G401 (cell line): ENCODE results near the gene ATF6. TPM values are rescaled to one million over a fixed set of nuclear protein-coding genes. Genes with fewer than 3 reads are reported as not detected.
"Not testable (repeated sequence)": the region's sequence is repeated elsewhere in the genome, so short reads cannot be mapped to it uniquely, and the experiment has no call there.

Experiments
- DNase-seq: peaks from one replicate; pipeline ENCODE4 v3.0.0-alpha.2; 2015; ENCODE audit warnings: low spot score
- in situ Hi-C: cut with HindIII; loops from 2 replicates; pipeline ENCODE4 v1.10.0; 2016; ENCODE audit warnings: low sequenced_read_pairs, mixed read lengths
- total RNA-seq: library from RNA; depleted of rRNA; stranded (reverse); fragments of >200 nt; shearing (Covaris generic); gene quantifications from 2 replicates; pipeline ENCODE4 v1.2.3, GENCODE V29; 2014

The ATF6 gene
- total RNA-seq, 1 experiment from 2014 or later = 15.2 TPM

DNA sequence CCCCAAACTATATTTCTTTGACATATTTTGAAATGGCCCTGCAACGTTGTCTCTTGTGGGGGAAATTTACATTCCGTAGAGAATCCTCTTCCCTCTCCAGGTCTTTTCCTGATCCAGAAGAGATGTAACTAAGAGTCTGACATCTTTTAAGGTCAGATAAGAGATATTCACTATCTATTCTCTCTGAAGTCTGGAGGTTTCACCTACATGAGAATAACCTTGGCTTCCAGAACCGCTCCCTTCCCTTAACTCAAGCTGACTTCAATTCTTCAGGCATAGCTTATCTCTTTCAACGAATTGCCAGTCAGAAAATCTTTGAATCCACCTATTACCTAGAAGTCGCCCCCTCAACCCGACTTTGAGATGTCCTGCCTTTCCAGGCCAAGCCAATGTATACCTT, 34.9 kb upstream of the ATF6 start:
- in situ Hi-C loops = no loop called here
- DNase-seq = no peak

DNA sequence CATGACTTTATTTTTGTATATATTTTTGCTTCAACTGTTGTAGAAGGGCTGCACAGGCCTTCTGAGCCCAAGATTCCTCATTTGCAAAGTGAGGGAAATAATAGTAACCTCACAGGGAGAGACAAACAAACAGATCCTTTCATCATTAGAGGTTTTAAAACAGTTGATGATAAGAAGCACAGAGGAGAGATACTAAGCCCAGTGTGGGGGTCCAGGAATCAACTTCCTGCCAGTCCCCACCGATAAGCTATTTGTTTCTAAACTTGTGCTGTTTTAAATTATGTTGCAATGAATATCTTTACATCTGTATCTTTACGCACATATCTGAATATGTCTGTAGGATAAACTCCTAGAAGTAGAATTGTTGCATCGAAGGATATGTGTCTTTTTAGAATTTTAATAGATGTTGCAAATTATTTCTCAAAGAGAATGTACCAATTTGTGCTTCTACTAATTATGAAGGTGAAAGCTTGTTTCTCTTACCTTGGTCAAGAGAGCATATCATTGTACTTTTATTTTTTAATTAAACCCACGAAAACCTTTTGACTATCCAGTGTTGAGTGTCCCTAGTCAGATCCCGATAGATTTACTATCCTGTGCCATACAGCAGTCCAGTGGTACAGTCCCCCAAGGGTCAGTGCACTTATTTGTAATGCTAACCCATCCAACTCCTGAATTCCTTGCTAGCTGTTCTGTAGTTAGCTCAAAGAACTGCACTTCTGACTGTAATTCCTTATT, 34.0 kb upstream of the ATF6 start:
- no peak for DNase-seq
- in situ Hi-C loops = no loop called here

DNA sequence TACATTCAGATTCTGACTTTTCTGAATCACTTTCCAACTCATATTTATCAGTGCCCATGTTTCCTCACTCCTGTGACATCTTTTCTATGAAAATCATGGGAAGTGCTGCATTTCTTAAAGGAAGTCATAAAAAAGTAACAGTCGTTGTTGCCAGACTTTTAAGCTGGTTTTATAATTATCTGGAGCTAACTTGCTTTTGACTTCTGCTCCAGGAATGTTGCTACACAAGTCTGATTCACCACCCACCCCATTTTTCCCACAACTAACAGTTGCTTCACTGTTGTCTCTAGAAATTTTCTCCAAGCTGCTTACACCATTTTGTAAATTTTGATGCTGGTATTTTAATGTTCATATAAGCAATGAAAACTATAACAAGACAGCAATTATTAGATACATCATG, 32.6 kb upstream of the ATF6 start:
- in situ Hi-C loops = no loop called here
- DNase-seq = no peak

DNA sequence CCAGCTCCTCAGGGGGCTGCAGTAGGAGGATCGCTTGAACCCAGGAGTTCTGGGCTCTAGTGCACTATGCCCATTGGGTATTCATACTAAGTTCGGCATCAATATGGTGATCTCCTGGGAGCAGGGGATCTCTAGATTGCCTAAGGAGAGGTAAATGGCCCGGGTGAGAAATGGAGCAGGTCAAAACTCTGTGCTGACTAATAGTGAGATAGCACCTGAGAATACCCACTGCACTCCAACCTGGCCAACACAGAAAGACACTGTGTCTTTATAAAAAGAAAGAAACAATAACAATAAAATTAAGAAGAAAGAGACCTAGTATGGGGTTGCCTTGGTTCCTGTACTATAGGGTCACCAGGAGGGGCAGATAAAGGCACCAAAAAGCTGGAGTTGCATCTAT, 30.3 kb upstream of the ATF6 start:
- in situ Hi-C loops = no loop called here
- no peak for DNase-seq

DNA sequence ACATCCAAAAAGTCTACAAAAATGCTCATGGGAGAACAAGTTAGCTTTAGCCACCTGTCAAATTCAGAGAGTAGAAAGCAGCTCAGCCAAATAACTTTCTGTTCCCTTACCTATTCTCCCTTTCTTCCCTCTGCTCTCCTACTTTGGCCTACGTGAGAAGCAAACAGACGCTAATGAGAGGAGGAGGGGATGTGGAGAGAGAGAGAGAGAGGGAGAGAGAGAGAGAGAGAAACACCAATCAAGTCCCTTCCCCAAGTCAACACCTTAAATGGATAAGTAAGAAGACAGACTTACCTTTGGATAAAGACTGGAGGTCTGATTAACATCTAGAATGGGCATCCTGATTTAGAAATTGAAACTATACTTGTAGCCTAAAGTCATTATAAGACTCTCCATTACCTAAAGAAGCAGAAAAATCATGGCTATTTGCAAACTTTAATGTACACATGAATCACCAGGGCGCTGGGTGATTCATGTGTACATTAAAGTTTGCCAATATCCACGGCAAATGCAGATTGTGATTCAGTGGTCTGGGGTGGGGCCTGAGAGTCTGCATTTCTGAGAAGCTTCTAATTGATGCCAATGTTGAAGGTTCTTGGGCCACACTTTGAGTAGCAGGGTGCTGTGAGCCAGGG, 29.7 kb upstream of the ATF6 start:
- in situ Hi-C loops = no loop called here
- no peak for DNase-seq

DNA sequence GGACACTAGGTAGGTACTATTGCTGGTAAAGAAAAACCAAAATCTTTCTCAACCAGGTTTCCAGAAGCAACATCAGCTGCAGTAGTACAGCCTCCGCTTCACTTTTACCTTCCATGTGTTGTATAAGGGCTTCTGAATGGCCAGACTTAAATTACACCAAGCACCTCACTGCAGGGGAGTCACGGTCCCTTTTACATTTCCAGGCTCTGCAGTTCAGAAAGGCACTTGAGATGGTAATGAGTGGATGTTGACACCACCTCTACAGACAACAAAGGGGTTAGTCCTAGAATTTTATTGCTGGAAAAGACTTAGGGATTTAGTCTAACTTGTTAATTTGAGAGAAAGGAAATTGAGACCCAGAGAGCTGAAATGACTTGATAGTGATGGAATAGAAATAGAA, 28.5 kb upstream of the ATF6 start:
- DNase-seq = no peak
- in situ Hi-C loops = no loop called here

DNA sequence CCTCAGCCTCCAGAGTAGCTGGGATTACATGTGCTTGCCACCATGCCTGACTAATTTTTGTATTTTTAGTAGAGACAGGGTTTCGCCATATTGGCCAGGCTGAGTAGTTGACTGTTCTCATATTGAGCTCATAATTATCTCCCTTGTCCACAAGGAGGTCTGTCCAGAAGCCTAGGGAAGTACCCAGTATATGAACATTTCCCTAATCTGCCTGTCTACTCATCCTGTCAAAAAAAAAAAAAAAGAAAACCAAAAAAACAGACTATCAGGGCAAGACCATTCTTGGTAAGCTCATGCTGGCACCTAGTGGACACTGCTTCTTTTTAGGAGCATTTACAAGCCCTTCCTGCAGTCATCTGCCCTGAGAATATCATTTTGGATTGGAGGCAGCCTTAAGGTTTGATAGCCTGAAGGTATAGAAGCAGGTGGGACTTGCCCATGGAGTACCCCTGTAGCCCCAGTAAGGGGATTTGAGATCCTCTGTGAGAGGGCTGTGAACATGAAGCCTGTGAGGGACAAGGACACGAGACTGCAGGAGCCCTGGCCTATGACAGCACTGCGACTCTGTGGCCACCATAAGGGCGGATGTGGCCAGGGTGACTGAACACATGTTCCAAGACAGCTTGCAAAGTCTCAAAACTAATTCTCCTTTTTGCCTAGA, 27.4 kb upstream of the ATF6 start:
- DNase-seq = peak; percentile 27

DNA sequence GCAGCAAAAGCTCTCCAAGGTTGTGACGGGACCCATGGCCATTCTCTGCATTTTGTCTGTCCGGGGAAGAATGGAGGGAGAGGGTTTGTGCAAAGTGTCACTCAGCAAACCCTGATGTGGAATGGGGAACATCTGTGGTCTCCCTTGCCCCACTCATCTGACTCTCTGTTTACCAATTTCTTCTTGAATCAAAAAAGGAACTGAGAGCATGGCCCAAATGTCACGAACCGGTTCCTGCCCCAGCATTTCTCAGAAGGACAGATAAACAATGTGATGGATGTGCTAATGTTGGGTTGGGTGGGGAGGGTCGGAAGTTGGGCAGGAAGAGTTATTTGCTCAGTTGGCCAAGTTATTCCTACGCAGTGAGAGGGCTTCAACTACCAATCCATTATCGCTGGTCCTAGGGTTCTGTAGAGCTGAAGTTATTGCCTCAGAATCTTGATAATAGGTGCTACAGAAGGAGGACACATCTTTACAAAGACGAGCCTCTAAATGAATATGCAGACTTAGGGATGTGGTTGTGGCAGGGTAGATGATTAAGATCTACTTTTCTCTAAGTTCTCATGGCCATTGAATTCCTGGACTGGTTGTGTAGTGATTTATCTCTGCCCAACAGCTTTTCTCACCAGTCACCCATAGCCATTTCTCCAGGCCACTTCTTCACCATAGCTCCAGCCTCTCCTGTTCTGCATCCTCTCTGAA, 26.1 kb upstream of the ATF6 start:
- in situ Hi-C loops = no loop called here
- DNase-seq = no peak

More for the DNA sequence above, 27.4 kb upstream of the ATF6 start:
- in situ Hi-C loops = no loop called here

DNA sequence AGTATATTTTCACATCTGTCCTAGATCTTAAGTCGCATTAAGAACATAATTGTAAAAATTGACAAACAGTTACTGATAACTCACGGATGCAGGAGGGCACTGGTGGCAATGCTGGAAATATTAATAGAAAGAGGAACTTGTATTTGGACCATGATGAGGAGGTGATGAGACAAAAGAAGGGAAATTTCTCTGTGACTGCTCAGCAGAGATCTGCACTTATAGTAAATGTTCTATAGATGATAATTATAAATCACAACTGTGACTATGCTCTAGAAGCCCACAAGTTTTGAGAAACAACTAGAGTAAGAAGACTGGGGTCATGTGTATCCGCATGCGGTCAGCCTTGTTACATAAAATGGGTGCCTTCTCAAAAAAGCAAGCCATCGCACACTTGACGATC, 25.2 kb upstream of the ATF6 start:
- in situ Hi-C loops = no loop called here
- DNase-seq = no peak

DNA sequence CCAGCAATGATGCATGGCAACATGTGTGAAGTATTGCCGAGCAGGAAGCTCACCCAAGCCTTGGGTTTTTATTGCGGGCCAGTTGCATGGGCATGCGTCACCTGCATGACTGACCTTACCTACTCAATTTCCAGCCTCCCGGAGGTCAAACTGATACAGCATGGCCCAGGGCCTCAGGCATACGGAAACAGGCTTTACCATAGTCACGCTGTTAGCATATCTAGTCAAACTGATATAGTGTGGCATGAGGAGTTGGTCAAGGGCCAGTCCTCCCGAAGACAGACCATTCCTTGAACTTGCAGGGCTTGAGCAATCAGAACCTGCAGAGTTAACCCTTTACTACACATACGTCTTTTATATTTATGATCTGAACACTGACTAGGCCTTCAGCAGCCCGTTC, 22.9 kb upstream of the ATF6 start:
- no peak for DNase-seq
- in situ Hi-C loops = no loop called here

DNA sequence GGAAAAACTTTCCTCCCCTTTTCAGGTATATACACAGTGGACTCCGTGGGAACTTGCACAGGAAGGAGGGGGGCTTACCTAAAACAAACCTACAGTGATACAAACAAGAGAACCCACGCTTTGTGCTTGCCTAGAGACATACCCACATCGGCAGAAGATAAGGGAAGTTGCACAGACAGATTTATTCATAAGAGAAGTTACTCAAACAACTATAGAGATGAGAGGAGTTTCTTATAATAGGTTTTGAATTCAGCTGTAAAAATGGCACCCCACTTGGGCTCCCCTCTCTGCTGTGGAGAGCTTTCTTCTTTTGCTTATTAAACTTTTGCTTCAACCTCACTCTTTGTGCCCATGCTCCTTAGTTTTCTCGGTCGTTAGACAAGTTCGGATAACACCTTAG, 18.3 kb upstream of the ATF6 start:
- in situ Hi-C loops = no loop called here
- DNase-seq = no peak

DNA sequence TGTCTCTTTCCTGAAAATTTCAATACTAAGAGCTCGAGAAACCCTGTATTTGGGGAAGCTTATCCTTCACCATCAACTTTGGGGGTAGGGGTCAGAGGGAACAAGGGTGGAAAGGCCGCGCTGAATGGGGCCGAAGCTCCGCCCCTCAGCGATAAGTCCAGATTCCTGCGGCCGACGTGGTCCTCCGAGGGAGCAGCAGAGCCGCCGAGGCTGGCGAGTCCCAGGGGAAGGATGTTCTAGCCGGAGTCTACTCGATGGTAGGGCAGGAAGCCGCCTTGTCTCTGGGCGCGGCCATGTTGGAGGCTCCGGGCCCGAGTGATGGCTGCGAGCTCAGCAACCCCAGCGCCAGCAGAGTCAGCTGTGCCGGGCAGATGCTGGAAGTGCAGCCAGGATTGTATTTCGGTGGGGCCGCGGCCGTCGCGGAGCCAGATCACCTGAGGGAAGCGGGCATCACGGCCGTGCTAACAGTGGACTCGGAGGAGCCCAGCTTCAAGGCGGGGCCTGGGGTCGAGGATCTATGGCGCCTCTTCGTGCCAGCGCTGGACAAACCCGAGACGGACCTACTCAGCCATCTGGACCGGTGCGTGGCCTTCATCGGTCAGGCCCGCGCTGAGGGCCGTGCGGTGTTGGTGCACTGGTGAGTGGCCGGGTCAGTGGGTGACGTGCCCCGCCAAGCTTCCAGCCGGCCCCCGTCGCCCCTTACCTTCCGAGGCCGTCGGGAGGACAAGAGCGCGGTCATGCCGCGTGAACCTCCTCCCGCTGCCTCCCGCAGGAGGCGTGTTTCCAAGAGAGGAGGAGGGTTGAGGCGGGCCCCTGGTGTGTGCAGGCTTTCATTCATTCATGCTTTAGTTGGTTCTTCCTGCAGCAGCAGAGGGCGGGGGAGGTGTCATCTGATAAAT, 16.4 kb upstream of the ATF6 start, which contains the start of gene DUSP12:
TSS of gene DUSP12 (plus strand) at position 278 of the 899 bp plus-strand sequence. CDS start at position 294, 16 bp downstream.
- in situ Hi-C loops = no loop called here
- DNase-seq = peak; percentile 96

DNA sequence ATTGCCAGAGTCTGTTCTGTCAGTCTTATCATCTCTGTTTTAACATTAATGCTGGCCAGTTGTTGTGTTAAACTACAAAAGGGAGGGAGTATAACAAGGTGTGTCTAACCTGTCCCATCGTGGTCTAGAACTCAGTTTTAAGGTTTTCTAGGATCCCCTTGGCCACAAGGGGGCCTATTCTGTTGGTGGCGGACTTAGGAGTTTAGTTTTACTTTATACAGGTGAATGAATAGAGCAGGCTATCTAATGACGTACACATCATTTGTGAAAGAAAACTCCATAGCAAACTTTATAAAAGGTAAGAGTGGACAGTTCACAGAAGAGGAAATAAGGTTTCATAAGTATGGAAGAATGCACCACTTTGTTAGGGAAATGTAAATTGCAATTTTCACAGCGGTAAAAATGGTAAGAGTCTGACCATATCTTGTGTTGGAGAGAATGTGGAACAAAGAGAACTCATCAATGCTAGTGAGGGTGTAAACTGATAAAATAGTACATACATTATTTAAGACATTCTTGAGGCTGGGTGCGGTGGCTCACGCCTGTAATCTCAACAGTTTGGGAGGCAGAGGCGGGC, 2.5 kb upstream of the ATF6 start:
- in situ Hi-C loops = no loop called here

DNA sequence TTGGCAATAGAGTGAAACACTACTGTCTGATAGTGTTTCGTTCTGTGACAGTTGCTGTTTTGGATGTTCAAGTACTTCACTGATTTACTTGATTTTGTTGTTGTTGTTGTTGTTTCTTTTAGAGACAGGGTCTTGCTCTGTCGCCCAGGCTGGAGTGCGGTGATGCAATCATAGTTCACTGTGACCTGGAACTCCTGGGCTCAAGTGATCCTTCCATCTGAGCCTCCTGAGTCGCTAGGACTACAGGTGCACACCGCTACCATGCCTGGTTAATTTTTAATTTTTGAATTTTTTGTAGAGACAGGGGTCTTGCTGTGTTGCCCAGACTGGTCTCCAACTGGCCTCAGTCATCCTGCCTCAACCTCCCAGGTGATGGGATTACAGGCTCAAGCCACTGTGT, 2.3 kb downstream of the ATF6 start:
- in situ Hi-C loops = no loop called here
- no peak for DNase-seq

More for the DNA sequence above, 2.5 kb upstream of the ATF6 start:
- DNase-seq = peak; percentile 16

DNA sequence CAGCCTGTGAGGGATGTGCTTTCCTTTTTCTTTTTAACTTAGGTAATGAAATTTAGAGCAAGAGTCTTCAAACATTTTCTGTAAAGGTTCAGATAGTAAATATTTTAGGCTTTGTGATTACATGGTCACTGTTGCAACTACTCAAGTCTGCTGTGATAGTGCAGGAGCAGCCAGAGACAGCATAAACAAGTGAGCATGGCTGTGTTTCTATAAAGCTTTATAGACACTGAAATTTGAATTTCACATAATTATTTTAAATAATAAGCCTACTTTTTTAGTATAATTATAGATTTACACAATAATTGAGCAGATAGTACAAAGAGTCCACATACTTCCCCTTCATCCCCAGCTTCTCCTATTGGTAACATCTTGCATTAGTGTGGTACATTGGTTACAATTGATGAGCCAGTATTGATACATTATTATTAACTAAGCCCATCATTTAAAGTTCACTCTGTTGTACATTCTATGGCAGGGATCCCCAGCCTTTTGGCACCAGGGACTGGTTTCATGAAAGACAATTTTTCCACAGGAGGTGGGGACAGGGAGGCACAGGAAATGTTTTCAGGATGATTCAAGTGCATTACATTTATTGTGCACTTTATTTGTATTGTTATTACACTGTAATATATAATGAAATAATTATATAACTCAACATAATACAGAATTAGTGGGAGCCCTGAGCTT, 3.0 kb downstream of the ATF6 start:
- in situ Hi-C loops = no loop called here
- no peak for DNase-seq

DNA sequence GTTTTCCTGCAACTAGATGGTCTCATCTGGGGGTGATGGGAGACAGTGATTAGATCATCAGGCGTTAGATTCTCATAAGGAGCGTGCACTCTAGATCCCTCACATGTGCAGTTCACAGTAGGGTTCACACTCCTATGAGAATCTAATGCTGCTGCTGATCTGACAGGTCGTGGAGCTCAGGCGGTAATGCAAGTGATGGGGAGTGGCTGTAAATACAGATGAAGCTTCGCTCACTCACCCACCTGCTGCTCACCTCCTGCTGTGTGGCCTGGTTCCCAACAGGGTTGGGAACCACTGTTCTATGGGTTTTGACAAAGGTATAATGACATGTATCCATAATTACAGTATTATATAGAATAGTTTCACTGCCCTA, 3.5 kb downstream of the ATF6 start:
- DNase-seq, in situ Hi-C loops: not testable (repeated sequence)

DNA sequence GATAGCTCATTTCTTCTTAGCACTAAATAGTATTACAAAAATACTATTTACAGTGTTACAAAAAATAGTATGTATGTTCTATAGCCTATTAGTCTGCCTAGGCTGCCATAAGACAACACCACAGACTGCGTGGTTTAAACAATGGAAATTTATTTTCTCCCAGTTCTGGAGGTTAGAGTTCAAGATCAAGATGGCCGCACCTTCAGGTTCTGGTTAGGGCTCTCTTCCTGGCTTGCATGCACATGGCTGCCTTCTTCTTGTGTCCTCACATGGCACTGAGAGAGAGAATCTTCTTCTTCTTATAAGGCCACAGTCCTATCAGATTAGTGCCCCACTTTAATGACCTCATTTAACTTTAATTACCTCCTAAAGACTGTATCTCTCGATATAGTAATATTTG, 4.1 kb downstream of the ATF6 start:
- no peak for DNase-seq

DNA sequence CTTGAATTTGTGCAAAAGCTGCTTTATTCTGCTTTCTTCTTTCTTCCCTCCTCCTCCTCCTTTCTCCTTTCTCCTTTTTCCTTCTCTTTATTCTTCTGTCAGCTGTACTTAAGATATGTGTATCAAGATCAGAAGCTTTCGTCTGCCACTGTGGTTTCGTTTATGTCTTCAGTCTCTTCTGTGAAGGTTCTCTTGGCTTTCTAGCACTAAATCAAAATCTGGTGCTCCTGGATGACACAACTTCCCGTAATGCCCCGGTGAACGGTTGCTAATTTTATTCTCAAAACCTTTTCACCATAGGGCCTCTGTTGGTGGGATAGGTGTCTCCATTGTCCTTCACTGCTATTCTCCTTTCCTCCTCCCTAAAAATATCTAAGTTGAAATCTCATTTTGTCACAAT, 5.0 kb downstream of the ATF6 start:
- no peak for DNase-seq
- in situ Hi-C loops = no loop called here

More for the DNA sequence above, 4.1 kb downstream of the ATF6 start:
- in situ Hi-C loops = no loop called here
